Caco-2 (cell line): ENCODE measurements around the gene LY6G6F. TPM values are rescaled to one million over a fixed set of nuclear protein-coding genes. Genes with fewer than 3 reads are reported as not detected.
A peak's percentile ranks its signal among the peaks of the same experiment; 100 is the strongest.

Experiments used
- BruUV-seq: library from RNA; stranded (reverse); fragments of 400-500 nt; replicated peaks from 2 replicates; lab custom pipeline; 2021; lab: Mats Ljungman, UMichigan
- CTCF ChIA-PET: fragments of 300-600 bp; sonication (Branson Sonifier 250); formaldehyde crosslinking; loops from one replicate; lab custom pipeline; 2022; ENCODE audit warnings: antibody characterized with exemption; lab: Charles Lee
- POLR2A ChIA-PET: fragments of 300-600 bp; sonication (Branson Sonifier 250); formaldehyde crosslinking; loops from one replicate; lab custom pipeline; 2022; ENCODE audit warnings: antibody characterized with exemption; lab: Charles Lee
- DNase-seq, 2 experiments: peaks; one replicate each; pipeline versions ENCODE4 v3.0.0 to v3.0.0-alpha.2; 2020 to 2022
- H3K27me3 ChIP-seq: replicated peaks from 2 replicates; pipeline ENCODE4 v1.6.0; 2011; ENCODE audit warnings: low read length; ENCODE audit not compliant: control insufficient read depth, insufficient read depth
- H3K36me3 ChIP-seq: 2 replicates; pipeline ENCODE4 v1.5.1; 2011; ENCODE audit warnings: low read length; ENCODE audit not compliant: control insufficient read depth, insufficient read depth
- H3K4me1 ChIP-seq: fragments of 250-450 bp; sonication (Bioruptor Pico); 2 replicates; pipeline ENCODE4 v1.5.1; 2020; ENCODE audit warnings: mild to moderate bottlenecking
- H3K4me3 ChIP-seq: 2 replicates; pipeline ENCODE4 v1.5.1; 2011; ENCODE audit warnings: low read depth, mild to moderate bottlenecking, control low read depth, low read length
- H3K9me3 ChIP-seq: fragments of 250-450 bp; sonication (Bioruptor Pico); 2 replicates; pipeline ENCODE4 v1.5.1; 2020; ENCODE audit warnings: mild to moderate bottlenecking, moderate library complexity
- H3K27ac Mint-ChIP-seq: one replicate; pipeline ENCODE4 v1.8.0; 2022; ENCODE audit warnings: mixed read lengths; ENCODE audit not compliant: unreplicated experiment
- H3K27me3 Mint-ChIP-seq: one replicate; pipeline ENCODE4 v1.8.0; 2022; ENCODE audit warnings: mixed read lengths; ENCODE audit not compliant: insufficient read depth, unreplicated experiment
- H3K36me3 Mint-ChIP-seq: one replicate; pipeline ENCODE4 v1.8.0; 2022; ENCODE audit warnings: mild to moderate bottlenecking, mixed read lengths; ENCODE audit not compliant: insufficient read depth, unreplicated experiment
- H3K4me1 Mint-ChIP-seq: one replicate; pipeline ENCODE4 v1.8.0; 2022; ENCODE audit warnings: low read depth, mixed read lengths; ENCODE audit not compliant: unreplicated experiment
- H3K4me3 Mint-ChIP-seq: one replicate; pipeline ENCODE4 v1.8.0; 2022; ENCODE audit warnings: mild to moderate bottlenecking, moderate library complexity, mixed read lengths; ENCODE audit not compliant: unreplicated experiment
- H3K9me3 Mint-ChIP-seq: one replicate; pipeline ENCODE4 v1.8.0; 2022; ENCODE audit warnings: mixed read lengths; ENCODE audit not compliant: unreplicated experiment
- CTCF ChIP-seq, 2 experiments: fragments of 200-600 bp in 1 of 2; IDR thresholded peaks; 1 replicate in 1 of 2; 2 replicates in 1 of 2; pipeline versions ENCODE4 v1.5.1 to v1.8.0; 2011 to 2022; ENCODE audit warnings: antibody characterized with exemption in 1 of 2, control low read depth in 1 of 2, inconsistent platforms in 1 of 2, low read depth in 1 of 2, low read length in 1 of 2, mild to moderate bottlenecking in 1 of 2, moderate library complexity in 1 of 2; ENCODE audit not compliant: insufficient read depth in 1 of 2, severe bottlenecking in 1 of 2, unreplicated experiment in 1 of 2
- intact Hi-C: fragments of 100-400 bp; cut with micrococcal nuclease; formaldehyde crosslinking; loops from one replicate; pipeline ENCODE4 v1.10.0; 2022; ENCODE audit not compliant: unreplicated experiment
- total RNA-seq: library from RNA; stranded (reverse); gene quantifications from 2 replicates; pipeline ENCODE4 v1.2.3, GENCODE V29; 2022

Gene LY6G6F
- total RNA-seq, 1 experiment from 2014 or later = not detected

DNA sequence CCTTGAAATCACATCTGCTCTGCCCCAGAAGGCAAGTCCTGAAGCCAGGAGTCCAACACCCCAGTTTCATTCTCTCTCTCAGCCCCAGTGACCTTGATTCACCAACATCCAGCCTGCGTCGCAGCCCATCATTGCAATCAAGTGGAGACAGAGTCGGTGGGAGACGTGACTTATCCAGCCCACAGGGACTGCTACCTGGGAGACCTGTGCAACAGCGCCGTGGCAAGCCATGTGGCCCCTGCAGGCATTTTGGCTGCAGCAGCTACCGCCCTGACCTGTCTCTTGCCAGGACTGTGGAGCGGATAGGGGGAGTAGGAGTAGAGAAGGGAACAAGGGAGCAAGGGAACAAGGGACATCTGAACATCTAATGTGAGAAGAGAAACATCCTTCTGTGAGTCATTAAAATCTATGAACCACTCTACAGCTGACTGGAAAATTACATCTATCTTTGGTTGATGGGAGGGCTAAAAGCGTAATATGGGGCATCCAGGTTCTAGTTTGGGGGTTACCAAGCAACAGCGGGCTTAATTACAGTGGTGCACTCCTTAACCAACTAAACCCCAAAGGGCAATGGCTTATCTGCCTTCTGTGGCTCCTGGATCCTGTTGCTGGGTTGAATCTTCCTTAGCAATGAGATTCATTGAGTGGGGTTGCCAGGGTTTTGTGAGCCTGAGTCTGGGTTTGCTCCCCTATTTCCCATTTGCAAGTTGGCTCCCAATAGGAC lies 11.0 kb downstream of the LY6G6F start:
- CTCF ChIA-PET = no interaction called here
- intact Hi-C loops = no loop called here

GRCh38 chr6:31718265-31718664 lies 11.6 kb downstream of the LY6G6F start:
- ChIA-PET CTCF (no interaction called here), POLR2A (no interaction called here)
- DNase-seq = peak; percentile 69 to 72
- BruUV-seq = no TSS peak
- Histone ChIP-seq H3K4me3 (no peak overlapping the region), H3K4me1 (peaks cover 60% of the 10 kb centered on the region), H3K36me3 (no peaks in the 10 kb centered on the region), H3K9me3 (no peaks in the 10 kb centered on the region), H3K27me3 (no peaks in the 10 kb centered on the region)
- Mint-ChIP-seq H3K27me3 (no peaks in the 10 kb centered on the region), H3K36me3 (peaks cover 5% of the 10 kb centered on the region), H3K4me1 (peaks cover 55% of the 10 kb centered on the region), H3K4me3 (peak overlapping the region; percentile 2), H3K9me3 (no peaks in the 10 kb centered on the region), H3K27ac (peak overlapping the region; percentile 69)
- TF ChIP-seq CTCF (IDR thresholded peaks at IDR 0.05; ENCODE audit: insufficient read depth in 1 of 2, low read depth in 1 of 2, low read length in 1 of 2, severe bottlenecking in 1 of 2, unreplicated experiment in 1 of 2) = no peak
- intact Hi-C loops = no loop called here

More for the DNA sequence above, 11.0 kb downstream of the LY6G6F start:
- H3K4me3 ChIP-seq = no peak overlapping the region
- no TSS peak for BruUV-seq
- no peaks in the 10 kb centered on the region for H3K9me3 Mint-ChIP-seq
- no peak overlapping the region for H3K4me3 Mint-ChIP-seq
- H3K36me3 ChIP-seq = no peaks in the 10 kb centered on the region
- peak overlapping the region; percentile 69 for H3K27ac Mint-ChIP-seq
- peaks cover 64% of the 10 kb centered on the region for H3K4me1 ChIP-seq
- H3K4me1 Mint-ChIP-seq = peaks cover 61% of the 10 kb centered on the region
- H3K9me3 ChIP-seq = no peaks in the 10 kb centered on the region
- DNase-seq = peak in 1 of 2 experiments; percentile 36
- POLR2A ChIA-PET = no interaction called here
- no peak for TF ChIP-seq CTCF (IDR thresholded peaks at IDR 0.05; ENCODE audit: insufficient read depth in 1 of 2, low read depth in 1 of 2, low read length in 1 of 2, severe bottlenecking in 1 of 2, unreplicated experiment in 1 of 2)
- no peaks in the 10 kb centered on the region for H3K27me3 Mint-ChIP-seq
- no peaks in the 10 kb centered on the region for H3K27me3 ChIP-seq
- H3K36me3 Mint-ChIP-seq = peaks cover 5% of the 10 kb centered on the region

GRCh38 chr6:31719001-31719400 lies 12.3 kb downstream of the LY6G6F start:
- Mint-ChIP-seq H3K4me1 (peaks cover 47% of the 10 kb centered on the region), H3K9me3 (no peaks in the 10 kb centered on the region), H3K27me3 (no peaks in the 10 kb centered on the region), H3K4me3 (no peak overlapping the region), H3K27ac (peak overlapping the region; percentile 69), H3K36me3 (peaks cover 4% of the 10 kb centered on the region)
- no peaks in the 10 kb centered on the region for H3K27me3 ChIP-seq
- intact Hi-C loops = no loop called here
- DNase-seq = no peak
- no peak overlapping the region for H3K4me3 ChIP-seq
- peaks cover 52% of the 10 kb centered on the region for H3K4me1 ChIP-seq
- ChIA-PET POLR2A (interaction anchor here (0.5 kb wide), 1 partner anchor 16 kb away, joined by 3 read pairs; the partner anchor contains the start of gene ABHD16A), CTCF (no interaction called here)
- no peak for TF ChIP-seq CTCF (IDR thresholded peaks at IDR 0.05; ENCODE audit: insufficient read depth in 1 of 2, low read depth in 1 of 2, low read length in 1 of 2, severe bottlenecking in 1 of 2, unreplicated experiment in 1 of 2)
- H3K9me3 ChIP-seq = no peaks in the 10 kb centered on the region
- no peaks in the 10 kb centered on the region for H3K36me3 ChIP-seq
- BruUV-seq = no TSS peak
